Keratinocyte (primary cell): ENCODE data around the gene TACC2. TPM values are rescaled to one million over a fixed set of nuclear protein-coding genes. Genes with fewer than 3 reads are reported as not detected.
A peak's percentile ranks its signal among the peaks of the same experiment; 100 is the strongest.

ENCODE experiments used
- DNase-seq: peaks from one replicate; pipeline ENCODE4 v3.0.0-alpha.2; 2011; ENCODE audit warnings: low read depth, missing footprints, low spot score
- FAIRE-seq: peaks from 2 replicates; lab custom pipeline; 2011; peaks lifted over from hg19 to GRCh38; lab: Jason Lieb, UNC
- H2AFZ ChIP-seq: 2 replicates; pipeline ENCODE4 v1.6.0; 2012; ENCODE audit warnings: low read length, control low read depth, inconsistent platforms; ENCODE audit not compliant: control insufficient read depth
- H3K27ac ChIP-seq: 2 replicates; pipeline ENCODE4 v1.5.1; 2011; ENCODE audit warnings: low read length; ENCODE audit not compliant: control insufficient read depth, insufficient read depth
- H3K27me3 ChIP-seq: 3 replicates; pipeline ENCODE4 v1.6.0; 2011; ENCODE audit warnings: low read length; ENCODE audit not compliant: control insufficient read depth, insufficient read depth; ENCODE audit errors: extremely low read depth
- H3K36me3 ChIP-seq, 2 experiments: 2 replicates in 1 of 2; 3 replicates in 1 of 2; pipeline ENCODE4 v1.5.1; 2011; ENCODE audit warnings: low read length in 2 of 2, mild to moderate bottlenecking in 1 of 2; ENCODE audit not compliant: control insufficient read depth in 2 of 2, insufficient read depth in 2 of 2; ENCODE audit errors: extremely low read depth in 1 of 2
- H3K4me1 ChIP-seq: 3 replicates; pipeline ENCODE4 v1.5.1; 2011; ENCODE audit warnings: low read length; ENCODE audit not compliant: control insufficient read depth, insufficient read depth; ENCODE audit errors: extremely low read depth
- H3K4me2 ChIP-seq: 3 replicates; pipeline ENCODE4 v1.6.0; 2011; ENCODE audit warnings: low read depth, low read length; ENCODE audit not compliant: control insufficient read depth, insufficient read depth; ENCODE audit errors: extremely low read depth
- H3K4me3 ChIP-seq, 3 experiments: fragments of 200-600 bp in 1 of 3; sonication (generic) in 1 of 3; 2 replicates in 2 of 3; 3 replicates in 1 of 3; pipeline ENCODE4 v1.5.1; 2011 to 2016; ENCODE audit warnings: low read length in 3 of 3, mild to moderate bottlenecking in 3 of 3, control low read depth in 2 of 3, inconsistent platforms in 1 of 3, low read depth in 1 of 3, mixed read lengths in 1 of 3, mixed run types in 1 of 3, moderate library complexity in 1 of 3; ENCODE audit not compliant: control insufficient read depth in 2 of 3, insufficient read depth in 2 of 3; ENCODE audit errors: extremely low read depth in 1 of 3
- H3K79me2 ChIP-seq: 2 replicates; pipeline ENCODE4 v1.6.0; 2012; ENCODE audit warnings: low read length; ENCODE audit not compliant: control insufficient read depth, insufficient read depth
- H3K9ac ChIP-seq: 3 replicates; pipeline ENCODE4 v1.6.0; 2011; ENCODE audit warnings: low read length; ENCODE audit not compliant: control insufficient read depth, insufficient read depth; ENCODE audit errors: extremely low read depth
- H3K9me1 ChIP-seq: 3 replicates; pipeline ENCODE4 v1.6.0; 2011; ENCODE audit warnings: low read length; ENCODE audit not compliant: control insufficient read depth, insufficient read depth; ENCODE audit errors: extremely low read depth
- H3K9me3 ChIP-seq: 2 replicates; pipeline ENCODE4 v1.5.1; 2012; ENCODE audit warnings: low read depth, low read length; ENCODE audit not compliant: control insufficient read depth
- H4K20me1 ChIP-seq: 3 replicates; pipeline ENCODE4 v1.6.0; 2011; ENCODE audit warnings: low read length; ENCODE audit not compliant: control insufficient read depth, insufficient read depth; ENCODE audit errors: extremely low read depth
- CTCF ChIP-seq, 3 experiments: IDR thresholded peaks in 1 of 3; conservative IDR thresholded peaks in 1 of 3; optimal IDR thresholded peaks in 1 of 3; 2 replicates in 2 of 3; 3 replicates in 1 of 3; pipeline versions ENCODE3 to v1.5.1; 2011; ENCODE audit warnings: low read length in 3 of 3, mild to moderate bottlenecking in 3 of 3, moderate library complexity in 2 of 3, control low read depth in 1 of 3, inconsistent platforms in 1 of 3; ENCODE audit not compliant: insufficient read depth in 2 of 3; ENCODE audit errors: extremely low read depth in 1 of 3
- EZH2 ChIP-seq: IDR thresholded peaks from one replicate; pipeline ENCODE4 v1.6.1; 2012; ENCODE audit warnings: inconsistent platforms, mild to moderate bottlenecking, low read length, moderate library complexity
- dilution Hi-C: fragments of 300-500 bp; cut with MboI; formaldehyde crosslinking; loops from one replicate; pipeline ENCODE4 v1.7.0; 2020; ENCODE audit warnings: low sequenced_read_pairs; ENCODE audit not compliant: extremely low pct_ligation_motif_present
- polyA plus RNA-seq, 5 experiments: library from polyadenylated mRNA; depleted of rRNA in 3 of 5; stranded (reverse) in 3 of 5; stranded (forward) in 1 of 5; unstranded in 1 of 5; fragments of >200 nt; gene quantifications; 1 replicate in 1 of 5; 2 replicates in 3 of 5; 3 replicates in 1 of 5; pipeline versions ENCODE4 v1.2.1 to v1.2.3, GENCODE V29; 2011 to 2012; ENCODE audit warnings: missing spikeins in 2 of 5, low read depth in 1 of 5, low replicate concordance in 1 of 5

Gene TACC2
- polyA plus RNA-seq, 1 donor (not counting 4 experiments of a cell fraction or from before 2014, with no cell fraction given), result 12.8 TPM

GRCh38 chr10:122290334-122290733 is 301.4 kb downstream of the TACC2 start:
- Histone ChIP-seq H3K4me2 (no peak overlapping the region), H3K4me1 (peaks cover 62% of the 10 kb centered on the region), H4K20me1 (no peaks in the 10 kb centered on the region), H3K9ac (no peak overlapping the region), H3K27ac (peak overlapping the region; percentile 25), H3K36me3 (peaks cover 0 to 2% of the 10 kb centered on the region in 2 experiments), H3K9me1 (no peaks in the 10 kb centered on the region), H3K4me3 (no peak overlapping the region), H3K9me3 (no peaks in the 10 kb centered on the region), H3K27me3 (no peaks in the 10 kb centered on the region), H2AFZ (no peak overlapping the region), H3K79me2 (no peaks in the 10 kb centered on the region)
- dilution Hi-C loops, result no loop called here
- no peak for FAIRE-seq
- TF ChIP-seq CTCF (optimal IDR thresholded peaks at IDR 0.05 in 1 of 3, IDR thresholded peaks at IDR 0.05 in 1 of 3, conservative IDR thresholded peaks at IDR 0.05 in 1 of 3; ENCODE audit: extremely low read depth in 1 of 3, insufficient read depth in 2 of 3, low read length in 3 of 3) (no peak), EZH2 (no peak)
- no peak for DNase-seq

GRCh38 chr10:122290833-122291532 is 302.0 kb downstream of the TACC2 start:
- DNase-seq, result no peak
- Histone ChIP-seq H3K4me1 (peaks cover 68% of the 10 kb centered on the region), H3K9me3 (no peaks in the 10 kb centered on the region), H3K9ac (peak overlapping the region; percentile 23), H3K27ac (peak overlapping the region; percentile 25), H3K9me1 (no peaks in the 10 kb centered on the region), H4K20me1 (no peaks in the 10 kb centered on the region), H3K79me2 (no peaks in the 10 kb centered on the region), H3K4me2 (peak overlapping the region; percentile 38), H3K4me3 (peak overlapping the region in 1 of 3 experiments; percentile 9), H3K27me3 (no peaks in the 10 kb centered on the region), H2AFZ (peak overlapping the region; percentile 52), H3K36me3 (peaks cover 0 to 2% of the 10 kb centered on the region in 2 experiments)
- dilution Hi-C loops, result no loop called here
- peak; percentile 34 for FAIRE-seq
- TF ChIP-seq CTCF (optimal IDR thresholded peaks at IDR 0.05 in 1 of 3, IDR thresholded peaks at IDR 0.05 in 1 of 3, conservative IDR thresholded peaks at IDR 0.05 in 1 of 3; ENCODE audit: extremely low read depth in 1 of 3, insufficient read depth in 2 of 3, low read length in 3 of 3) (no peak), EZH2 (no peak)
